HEK293T (cell line): ENCODE results near the gene ANKRD11.

Experiments used
- CTCF ChIA-PET: fragments of 350-600 bp; formaldehyde crosslinking; extraction: SDS; loops from one replicate; lab custom pipeline; 2021; ENCODE audit warnings: antibody characterized with exemption, inconsistent platforms; lab: Yijun Ruan, JAX
- POLR2A ChIA-PET: fragments of 350-600 bp; formaldehyde crosslinking; extraction: SDS; loops from one replicate; lab custom pipeline; 2020; ENCODE audit warnings: antibody characterized with exemption, inconsistent platforms; lab: Yijun Ruan, JAX
- DNase-seq: peaks from one replicate; pipeline ENCODE4 v3.0.0; 2012; ENCODE audit warnings: mixed read lengths; ENCODE audit errors: extremely low spot score
- ARNT ChIP-seq: fragments of 450-650 bp; IDR thresholded peaks from 2 replicates; pipeline ENCODE4 v1.6.1; 2017; ENCODE audit warnings: mild to moderate bottlenecking
- BHLHE40 ChIP-seq: fragments of 450-650 bp; IDR thresholded peaks from 2 replicates; pipeline ENCODE4 v1.6.1; 2016; ENCODE audit warnings: mild to moderate bottlenecking, moderate library complexity, borderline replicate concordance
- CTBP1 ChIP-seq: fragments of 450-650 bp; IDR thresholded peaks from 2 replicates; pipeline ENCODE4 v1.6.1; 2016; ENCODE audit warnings: borderline replicate concordance
- ELF4 ChIP-seq: fragments of 450-650 bp; IDR thresholded peaks from 2 replicates; pipeline ENCODE4 v1.6.1; 2017; ENCODE audit warnings: antibody characterized with exemption
- FOXA1 ChIP-seq: fragments of 450-650 bp; IDR thresholded peaks from 2 replicates; pipeline ENCODE4 v1.6.1; 2016; ENCODE audit warnings: mild to moderate bottlenecking
- FOXK2 ChIP-seq: fragments of 450-650 bp; IDR thresholded peaks from 2 replicates; pipeline ENCODE4 v1.6.1; 2016; ENCODE audit warnings: mild to moderate bottlenecking
- FOXM1 ChIP-seq: fragments of 450-650 bp; IDR thresholded peaks from 2 replicates; pipeline ENCODE4 v1.6.1; 2017; ENCODE audit warnings: mild to moderate bottlenecking, borderline replicate concordance
- HDGF ChIP-seq: fragments of 450-650 bp; IDR thresholded peaks from 2 replicates; pipeline ENCODE4 v1.6.1; 2017; ENCODE audit warnings: antibody characterized with exemption, borderline replicate concordance
- L3MBTL2 ChIP-seq: fragments of 450-650 bp; conservative IDR thresholded peaks from 2 replicates; pipeline ENCODE4 v1.6.1; 2016; ENCODE audit warnings: mild to moderate bottlenecking
- LEF1 ChIP-seq: fragments of 450-650 bp; IDR thresholded peaks from 2 replicates; pipeline ENCODE4 v1.6.1; 2017; ENCODE audit warnings: mild to moderate bottlenecking, borderline replicate concordance
- NFRKB ChIP-seq: fragments of 450-650 bp; IDR thresholded peaks from 2 replicates; pipeline ENCODE4 v1.6.1; 2016; ENCODE audit warnings: mild to moderate bottlenecking, moderate library complexity
- SP1 ChIP-seq: fragments of 450-650 bp; IDR thresholded peaks from 2 replicates; pipeline ENCODE4 v1.6.1; 2017
- SUZ12 ChIP-seq: fragments of 450-650 bp; IDR thresholded peaks from 2 replicates; pipeline ENCODE4 v1.6.1; 2016; ENCODE audit warnings: mild to moderate bottlenecking
- TARDBP ChIP-seq: fragments of 450-650 bp; IDR thresholded peaks from 2 replicates; pipeline ENCODE4 v1.6.1; 2016
- ZNF384 ChIP-seq: fragments of 450-650 bp; IDR thresholded peaks from 2 replicates; pipeline ENCODE4 v1.6.1; 2016
- TF ChIP-seq, protein P1 (sequence below): fragments of 450-650 bp; IDR thresholded peaks from 2 replicates; pipeline ENCODE4 v1.6.1; 2016

Gene ANKRD11

DNA sequence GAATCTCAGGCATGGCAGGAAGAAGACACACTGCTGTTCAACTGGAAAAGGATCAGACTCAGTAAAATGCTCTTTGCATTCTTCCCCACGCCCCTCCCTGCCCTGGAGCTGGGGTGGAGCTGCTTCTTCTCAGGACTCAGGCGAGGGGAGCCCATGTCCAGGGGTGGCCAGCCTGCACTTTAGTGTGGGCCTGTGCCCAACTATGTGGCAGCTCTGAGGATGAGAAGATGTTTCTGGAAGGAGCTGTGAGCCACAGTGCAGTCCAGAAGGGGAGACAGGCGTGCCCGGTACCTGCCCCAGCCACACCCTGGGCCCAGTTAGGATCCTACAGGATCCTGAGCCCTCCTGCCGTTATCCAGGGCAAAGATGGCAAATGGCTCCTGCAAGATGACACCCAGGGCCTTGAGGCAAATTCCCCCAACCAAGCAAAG is 120.3 kb downstream of the ANKRD11 start:
- TF ChIP-seq FOXM1 (no peak), SP1 (no peak), L3MBTL2 (no peak), TARDBP (no peak), BHLHE40 (no peak), SUZ12 (no peak), FOXA1 (no peak), ARNT (no peak), CTBP1 (no peak), NFRKB (no peak), ELF4 (no peak)
- TF ChIP-seq, protein P1, sequence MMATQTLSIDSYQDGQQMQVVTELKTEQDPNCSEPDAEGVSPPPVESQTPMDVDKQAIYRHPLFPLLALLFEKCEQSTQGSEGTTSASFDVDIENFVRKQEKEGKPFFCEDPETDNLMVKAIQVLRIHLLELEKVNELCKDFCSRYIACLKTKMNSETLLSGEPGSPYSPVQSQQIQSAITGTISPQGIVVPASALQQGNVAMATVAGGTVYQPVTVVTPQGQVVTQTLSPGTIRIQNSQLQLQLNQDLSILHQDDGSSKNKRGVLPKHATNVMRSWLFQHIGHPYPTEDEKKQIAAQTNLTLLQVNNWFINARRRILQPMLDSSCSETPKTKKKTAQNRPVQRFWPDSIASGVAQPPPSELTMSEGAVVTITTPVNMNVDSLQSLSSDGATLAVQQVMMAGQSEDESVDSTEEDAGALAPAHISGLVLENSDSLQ: no peak
- CTCF ChIA-PET: interaction anchor here (0.6 kb wide), 1 partner anchor 20 kb away, joined by 3 read pairs; no protein-coding TSS in a partner anchor
- POLR2A ChIA-PET: interaction anchor here (0.8 kb wide), 1 partner anchor 119 kb away, joined by 3 read pairs; no protein-coding TSS in a partner anchor
- DNase-seq: no peak

DNA sequence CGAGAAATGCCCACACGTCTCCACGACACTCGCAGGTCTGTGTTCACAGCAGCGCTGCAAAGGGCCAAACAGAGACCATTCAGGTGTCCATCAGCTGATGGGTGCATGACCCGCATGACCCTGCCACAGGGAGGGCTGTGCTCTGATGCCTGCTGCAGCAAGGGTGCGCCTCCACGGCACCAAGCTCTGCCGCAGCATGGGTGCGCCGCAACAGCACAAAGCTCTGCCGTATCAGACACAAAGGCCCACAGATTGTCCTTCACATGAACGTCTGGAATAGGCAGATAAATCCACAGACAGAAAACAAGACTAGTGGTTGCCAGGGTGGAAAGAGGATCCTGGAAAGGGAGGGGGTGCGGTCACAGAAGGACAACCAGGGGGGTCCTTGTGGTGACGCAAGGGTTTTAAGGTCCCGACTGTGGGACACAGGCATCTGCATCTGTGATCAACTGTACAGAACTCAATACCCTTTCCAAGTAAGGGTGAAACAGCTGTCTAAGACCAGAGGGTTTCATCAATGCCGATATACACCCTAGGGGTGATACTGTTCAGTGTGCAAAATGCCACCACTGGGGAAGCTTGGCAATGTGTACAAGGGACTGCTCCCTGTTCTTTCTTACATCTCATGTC is 121.0 kb downstream of the ANKRD11 start:
- TF ChIP-seq, protein P1: no peak
- TF ChIP-seq NFRKB (no peak), ZNF384 (no peak), CTBP1 (no peak), ARNT (no peak), HDGF (no peak), BHLHE40 (no peak), FOXM1 (no peak), LEF1 (no peak), L3MBTL2 (no peak), FOXK2 (no peak)
- ChIA-PET POLR2A (no interaction called here), CTCF (no interaction called here)
- no peak for DNase-seq

DNA sequence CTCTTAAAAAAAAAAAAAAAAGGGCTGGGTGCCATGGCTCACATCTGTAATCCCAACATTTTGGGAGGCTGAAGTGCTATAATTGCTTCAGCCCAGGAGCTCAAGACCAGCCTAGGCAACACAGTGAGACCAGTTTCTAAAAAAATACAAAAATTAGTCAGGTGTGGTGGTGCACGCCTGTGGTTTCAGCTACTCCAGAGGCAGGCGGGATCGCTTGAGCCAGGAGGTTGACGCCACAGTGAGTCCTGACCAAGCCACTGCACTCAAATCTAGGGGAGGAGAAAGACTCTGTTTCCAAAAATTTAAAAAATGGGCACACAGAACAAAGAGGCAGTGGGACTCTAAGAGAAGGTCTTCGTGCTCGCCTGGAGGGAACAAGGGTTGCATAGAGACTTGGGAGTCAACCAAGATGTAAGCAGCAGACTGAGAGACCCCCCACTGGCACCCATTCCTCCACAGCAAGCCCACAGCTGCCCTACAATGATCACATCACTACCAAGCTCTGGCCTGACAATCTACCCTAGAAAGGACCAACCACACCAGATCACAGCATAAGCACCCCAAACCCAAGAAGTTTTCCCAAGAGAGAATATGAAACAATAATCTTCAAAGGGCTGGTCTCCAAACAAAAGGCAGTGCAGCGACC is 121.6 kb downstream of the ANKRD11 start:
- DNase-seq: no peak
- TF ChIP-seq L3MBTL2 (no peak), ZNF384 (no peak), FOXA1 (no peak), SP1 (no peak), LEF1 (no peak), NFRKB (no peak), TARDBP (no peak), SUZ12 (no peak), ARNT (no peak), HDGF (no peak), FOXM1 (no peak), ELF4 (no peak), FOXK2 (no peak), BHLHE40 (no peak), CTBP1 (no peak)
- TF ChIP-seq, protein P1: no peak
- ChIA-PET CTCF (interaction anchor here (0.6 kb wide), 1 partner anchor 48 kb away, joined by 5 read pairs; no protein-coding TSS in a partner anchor), POLR2A (no interaction called here)

DNA sequence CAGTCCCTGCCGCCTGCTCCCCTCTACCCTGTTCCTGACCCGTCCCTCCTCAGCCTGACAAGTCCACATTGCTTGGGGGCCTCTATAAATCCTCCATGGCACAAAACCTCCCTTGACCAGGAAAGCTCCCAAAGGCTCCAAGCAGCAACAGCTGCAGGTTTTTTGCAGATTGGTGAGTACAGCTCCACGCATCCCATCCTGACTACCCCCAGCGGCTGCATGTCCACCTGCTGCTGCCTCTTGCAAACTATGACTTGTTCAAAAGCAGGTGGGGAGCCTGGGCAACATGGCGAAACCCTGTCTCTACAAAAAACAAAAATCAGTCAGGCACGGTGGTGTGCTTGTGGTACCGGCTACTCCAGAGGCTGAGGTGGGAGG is 122.8 kb downstream of the ANKRD11 start:
- TF ChIP-seq ELF4: no peak
- TF ChIP-seq HDGF: no peak
- TF ChIP-seq SUZ12: no peak
- no peak for TF ChIP-seq L3MBTL2
- no peak for TF ChIP-seq FOXM1
- TF ChIP-seq NFRKB: no peak
- no peak for DNase-seq
- ChIA-PET CTCF (no interaction called here), POLR2A (no interaction called here)

DNA sequence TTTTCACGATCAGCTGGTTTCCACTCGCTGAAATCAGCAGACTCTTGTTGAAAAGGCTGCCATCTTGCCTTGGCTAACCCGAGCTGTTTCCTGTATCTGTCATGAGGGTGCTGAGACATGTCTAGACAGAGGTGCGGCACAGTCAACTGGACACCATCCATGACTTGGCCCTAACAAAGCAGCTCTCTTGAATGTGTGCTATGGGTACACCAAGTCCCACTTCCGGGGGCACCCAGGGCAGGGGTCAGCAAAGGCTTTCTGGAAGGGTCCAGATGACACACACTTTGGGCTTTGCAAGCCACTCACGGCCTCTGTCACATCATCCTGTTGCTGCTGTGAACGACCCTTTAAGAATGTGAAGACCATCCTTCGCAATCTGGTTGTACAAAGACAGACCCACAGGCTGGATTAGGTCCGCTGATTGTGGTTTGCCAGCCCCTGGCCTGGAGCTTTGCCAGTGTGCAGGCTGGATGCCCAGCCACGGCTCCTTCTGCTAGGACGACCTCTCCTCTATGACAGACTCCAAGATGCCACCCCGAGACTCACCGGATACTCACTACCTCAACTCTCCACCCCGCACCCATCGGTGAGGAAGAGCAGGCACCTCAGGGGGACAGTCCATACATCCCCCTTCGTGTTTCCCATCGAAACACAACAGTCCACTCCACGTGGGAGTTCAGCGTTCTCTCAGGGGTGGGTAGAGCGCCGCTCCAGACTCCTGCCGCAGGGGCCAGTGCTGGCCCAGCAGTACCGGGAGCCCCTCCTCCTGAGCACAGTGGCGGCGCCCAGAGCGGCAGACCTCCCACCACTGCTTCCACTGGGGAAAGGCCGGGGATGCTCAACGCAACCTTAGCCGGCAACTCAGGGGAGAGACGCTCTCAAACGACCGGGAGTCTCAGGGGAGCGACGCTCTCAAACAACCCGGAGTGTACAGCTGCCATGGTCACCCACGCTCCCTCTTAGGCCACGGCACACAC is 123.5 kb downstream of the ANKRD11 start:
- ChIA-PET POLR2A (no interaction called here), CTCF (no interaction called here)

More for the DNA sequence above, 123.5 kb downstream of the ANKRD11 start:
- no peak for TF ChIP-seq FOXA1
- no peak for TF ChIP-seq LEF1
- TF ChIP-seq NFRKB: no peak
- TF ChIP-seq, protein P1: no peak
- no peak for DNase-seq
